Nephron progenitor cell (in vitro differentiated cells): ENCODE measurements around the gene TEX261.

Experiments used
- DNase-seq: peaks from one replicate; pipeline ENCODE4 v3.0.0; 2021
- H3K27ac Mint-ChIP-seq: 2 replicates; pipeline ENCODE4 v1.8.0; 2021; ENCODE audit warnings: mild to moderate bottlenecking, moderate library complexity, mixed read lengths
- H3K27me3 Mint-ChIP-seq: 2 replicates; pipeline ENCODE4 v1.8.0; 2021; ENCODE audit warnings: mild to moderate bottlenecking, low read depth, mixed read lengths; ENCODE audit not compliant: poor library complexity
- H3K36me3 Mint-ChIP-seq: 2 replicates; pipeline ENCODE4 v1.8.0; 2021; ENCODE audit warnings: low read depth, mixed read lengths
- H3K4me1 Mint-ChIP-seq: 2 replicates; pipeline ENCODE4 v1.8.0; 2021; ENCODE audit warnings: mixed read lengths
- H3K4me3 Mint-ChIP-seq: 2 replicates; pipeline ENCODE4 v1.8.0; 2021; ENCODE audit warnings: mild to moderate bottlenecking, moderate library complexity, mixed read lengths
- H3K9me3 Mint-ChIP-seq: 2 replicates; pipeline ENCODE4 v1.8.0; 2021; ENCODE audit warnings: mild to moderate bottlenecking, moderate library complexity, mixed read lengths
- CTCF ChIP-seq: fragments of 200-600 bp; sonication (generic); IDR thresholded peaks from 2 replicates; pipeline ENCODE4 v1.5.0; 2021; ENCODE audit warnings: antibody characterized with exemption

The TEX261 gene

GRCh38 chr2:70981421-70981820 lies 13.3 kb downstream of the TEX261 start:
- Mint-ChIP-seq H3K4me1 (peaks cover 36% of the 10 kb centered on the region), H3K27ac (no peak overlapping the region), H3K36me3 (peaks cover 8% of the 10 kb centered on the region), H3K4me3 (no peak overlapping the region), H3K9me3 (no peaks in the 10 kb centered on the region), H3K27me3 (peaks cover 3% of the 10 kb centered on the region)
- TF ChIP-seq CTCF: no peak
- DNase-seq: no peak

- peaks cover 7% of the 10 kb centered on the region for H3K27me3 Mint-ChIP-seq
- H3K27ac Mint-ChIP-seq: no peak overlapping the region
- H3K4me1 Mint-ChIP-seq: peaks cover 50% of the 10 kb centered on the region
- no peak for DNase-seq
- H3K4me3 Mint-ChIP-seq: peak overlapping the region; percentile 76
- TF ChIP-seq CTCF: no peak
- peaks cover 5% of the 10 kb centered on the region for H3K36me3 Mint-ChIP-seq
- H3K9me3 Mint-ChIP-seq: no peaks in the 10 kb centered on the region
Observed at GRCh38 chr2:70979626-70980025, 15.0 kb downstream of the TEX261 start.

GRCh38 chr2:70979180-70979488 lies 15.5 kb downstream of the TEX261 start:
- no peak for TF ChIP-seq CTCF
- DNase-seq: no peak
- no peak overlapping the region for H3K27ac Mint-ChIP-seq
- peaks cover 5% of the 10 kb centered on the region for H3K27me3 Mint-ChIP-seq
- H3K4me3 Mint-ChIP-seq: peak overlapping the region; percentile 76
- H3K9me3 Mint-ChIP-seq: no peaks in the 10 kb centered on the region
- peaks cover 5% of the 10 kb centered on the region for H3K36me3 Mint-ChIP-seq
- H3K4me1 Mint-ChIP-seq: peaks cover 48% of the 10 kb centered on the region

- no peaks in the 10 kb centered on the region for H3K9me3 Mint-ChIP-seq
- H3K27ac Mint-ChIP-seq: no peak within 1 kb of the TSS
- peaks cover 42% of the 10 kb centered on the region for H3K4me1 Mint-ChIP-seq
- TF ChIP-seq CTCF: no peak
- H3K36me3 Mint-ChIP-seq: peaks cover 5% of the 10 kb centered on the region
- H3K4me3 Mint-ChIP-seq: peak within 1 kb of the TSS; percentile 88
- DNase-seq: peak; percentile 87
- peaks cover 11% of the 10 kb centered on the region for H3K27me3 Mint-ChIP-seq
Observed at GRCh38 chr2:70978341-70979179, 16.1 kb downstream of the TEX261 start, which contains the start of gene ANKRD53. TSS of gene ANKRD53 (plus strand) at chr2:70978630. CDS start at chr2:70978646, 16 bp downstream.

GRCh38 chr2:70977605-70978205 lies 17.0 kb downstream of the TEX261 start:
- peaks cover 16% of the 10 kb centered on the region for H3K27me3 Mint-ChIP-seq
- no peak overlapping the region for H3K27ac Mint-ChIP-seq
- no peak for DNase-seq
- peaks cover 5% of the 10 kb centered on the region for H3K36me3 Mint-ChIP-seq
- TF ChIP-seq CTCF: no peak
- H3K4me1 Mint-ChIP-seq: peaks cover 34% of the 10 kb centered on the region
- H3K9me3 Mint-ChIP-seq: no peaks in the 10 kb centered on the region
- peak overlapping the region; percentile 88 for H3K4me3 Mint-ChIP-seq
